Ectodermal cell (in vitro differentiated cells): ENCODE data around the gene CDKN2AIP.
"Not testable (repeated sequence)": the region's sequence is repeated elsewhere in the genome, so short reads cannot be mapped to it uniquely, and the experiment has no call there.

Experiments used
- H3K27ac ChIP-seq: 2 replicates; pipeline ENCODE4 v1.7.0; 2013; ENCODE audit warnings: mild to moderate bottlenecking, low read depth, low read length; ENCODE audit not compliant: insufficient read depth, poor library complexity, severe bottlenecking
- H3K27me3 ChIP-seq: 2 replicates; pipeline ENCODE4 v1.7.0; 2013; ENCODE audit warnings: mild to moderate bottlenecking, low read length; ENCODE audit not compliant: insufficient read depth, control insufficient read depth, poor library complexity, severe bottlenecking
- H3K36me3 ChIP-seq: one replicate; pipeline ENCODE4 v1.7.0; 2013; ENCODE audit warnings: low read length; ENCODE audit not compliant: control insufficient read depth, insufficient read depth
- H3K4me1 ChIP-seq: one replicate; pipeline ENCODE4 v1.7.0; 2013; ENCODE audit warnings: low read length; ENCODE audit not compliant: control insufficient read depth, insufficient read depth
- H3K4me3 ChIP-seq: 2 replicates; pipeline ENCODE4 v1.7.0; 2013; ENCODE audit warnings: low read depth, low read length, control low read depth; ENCODE audit not compliant: insufficient read depth
- H3K9me3 ChIP-seq: 2 replicates; pipeline ENCODE4 v1.7.0; 2013; ENCODE audit warnings: mild to moderate bottlenecking, low read length, moderate library complexity; ENCODE audit not compliant: control insufficient read depth
- WGBS, 2 experiments: methylation state at CpG; one replicate each; pipeline ENCODE4 v1.1.7; 2013; ENCODE audit warnings: missing lambda C conversion rate in 2 of 2; 5-methylcytosine and 5-hydroxymethylcytosine counted together

CDKN2AIP gene

GRCh38 chr4:183431614-183432013 is 12.8 kb upstream of the CDKN2AIP start:
- no peaks in the 10 kb centered on the region for H3K27me3 ChIP-seq
- H3K36me3 ChIP-seq: no peaks in the 10 kb centered on the region
- WGBS, 2 experiments: 90 to 92% methylated on average over 9 of the region's 9 CpGs
- H3K9me3 ChIP-seq: no peaks in the 10 kb centered on the region
- peaks cover 3% of the 10 kb centered on the region for H3K4me1 ChIP-seq
- no peak overlapping the region for H3K4me3 ChIP-seq
- no peak overlapping the region for H3K27ac ChIP-seq

GRCh38 chr4:183433183-183433582 is 11.3 kb upstream of the CDKN2AIP start:
- not testable (repeated sequence) for H3K27ac ChIP-seq, H3K9me3 ChIP-seq, H3K4me1 ChIP-seq, H3K4me3 ChIP-seq, H3K36me3 ChIP-seq, H3K27me3 ChIP-seq
- 93% methylated on average over 27 of the region's 27 CpGs for WGBS, 2 experiments

- peaks cover 5% of the 10 kb centered on the region for H3K4me1 ChIP-seq
- 89 to 93% methylated on average over 15 of the region's 15 CpGs for WGBS, 2 experiments
- no peak overlapping the region for H3K4me3 ChIP-seq
- no peak overlapping the region for H3K27ac ChIP-seq
- no peaks in the 10 kb centered on the region for H3K27me3 ChIP-seq
- H3K36me3 ChIP-seq: no peaks in the 10 kb centered on the region
- no peaks in the 10 kb centered on the region for H3K9me3 ChIP-seq
Observed at GRCh38 chr4:183434264-183434663, 10.2 kb upstream of the CDKN2AIP start.

GRCh38 chr4:183434666-183435190 is 9.7 kb upstream of the CDKN2AIP start:
- Histone ChIP-seq H3K4me3 (no peak overlapping the region), H3K4me1 (peaks cover 5% of the 10 kb centered on the region), H3K27ac (no peak overlapping the region), H3K27me3 (no peaks in the 10 kb centered on the region), H3K9me3 (no peaks in the 10 kb centered on the region), H3K36me3 (no peaks in the 10 kb centered on the region)
- 61 to 74% methylated on average over 4 to 5 of the region's 5 CpGs for WGBS, 2 experiments

GRCh38 chr4:183435803-183436202 is 8.6 kb upstream of the CDKN2AIP start:
- no peaks in the 10 kb centered on the region for H3K36me3 ChIP-seq
- H3K4me3 ChIP-seq: no peak overlapping the region
- H3K4me1 ChIP-seq: peaks cover 5% of the 10 kb centered on the region
- H3K27ac ChIP-seq: no peak overlapping the region
- H3K27me3 ChIP-seq: no peaks in the 10 kb centered on the region
- 72 to 81% methylated on average over 4 to 5 of the region's 5 CpGs for WGBS, 2 experiments
- H3K9me3 ChIP-seq: no peaks in the 10 kb centered on the region

GRCh38 chr4:183436417-183436816 is 8.0 kb upstream of the CDKN2AIP start:
- H3K4me3 ChIP-seq: no peak overlapping the region
- no peaks in the 10 kb centered on the region for H3K9me3 ChIP-seq

GRCh38 chr4:183437452-183437851 is 7.0 kb upstream of the CDKN2AIP start:
- no peaks in the 10 kb centered on the region for H3K36me3 ChIP-seq
- no peak overlapping the region for H3K4me3 ChIP-seq
- no peaks in the 10 kb centered on the region for H3K9me3 ChIP-seq
- H3K27ac ChIP-seq: no peak overlapping the region
- no peaks in the 10 kb centered on the region for H3K27me3 ChIP-seq
- 88 to 96% methylated on average over 1 of the region's 1 CpG for WGBS, 2 experiments
- H3K4me1 ChIP-seq: peaks cover 5% of the 10 kb centered on the region

More at GRCh38 chr4:183436417-183436816, 8.0 kb upstream of the CDKN2AIP start:
- Histone ChIP-seq H3K36me3 (no peaks in the 10 kb centered on the region), H3K27ac (no peak overlapping the region), H3K4me1 (peaks cover 5% of the 10 kb centered on the region), H3K27me3 (no peaks in the 10 kb centered on the region)
- 56 to 59% methylated on average over 6 of the region's 6 CpGs for WGBS, 2 experiments

- no peak overlapping the region for H3K4me3 ChIP-seq
- H3K27me3 ChIP-seq: no peaks in the 10 kb centered on the region
- no peak overlapping the region for H3K27ac ChIP-seq
- WGBS, 2 experiments: 86 to 87% methylated on average over 6 to 7 of the region's 7 CpGs
- H3K9me3 ChIP-seq: no peaks in the 10 kb centered on the region
- peaks cover 5% of the 10 kb centered on the region for H3K4me1 ChIP-seq
- H3K36me3 ChIP-seq: no peaks in the 10 kb centered on the region
Observed at GRCh38 chr4:183438458-183439113, 5.8 kb upstream of the CDKN2AIP start.

- Histone ChIP-seq H3K4me1 (peaks cover 5% of the 10 kb centered on the region), H3K9me3 (no peaks in the 10 kb centered on the region), H3K27me3 (no peaks in the 10 kb centered on the region), H3K27ac (no peak overlapping the region), H3K36me3 (peaks cover 4% of the 10 kb centered on the region), H3K4me3 (no peak overlapping the region)
- WGBS, 2 experiments: 85 to 97% methylated on average over 1 of the region's 1 CpG
Observed at GRCh38 chr4:183441276-183441675, 3.2 kb upstream of the CDKN2AIP start.

GRCh38 chr4:183443655-183444213 is 702 bp upstream of the CDKN2AIP start:
- Histone ChIP-seq H3K27ac (peak overlapping the region; percentile 99), H3K36me3 (peaks cover 12% of the 10 kb centered on the region), H3K4me3 (peak overlapping the region; percentile 85), H3K9me3 (no peaks in the 10 kb centered on the region), H3K4me1 (no peaks in the 10 kb centered on the region), H3K27me3 (no peaks in the 10 kb centered on the region)
- 2% methylated on average over 30 of the region's 30 CpGs for WGBS, 2 experiments
